ENCODE data around the gene ATG12.

ATG12 gene

DNA sequence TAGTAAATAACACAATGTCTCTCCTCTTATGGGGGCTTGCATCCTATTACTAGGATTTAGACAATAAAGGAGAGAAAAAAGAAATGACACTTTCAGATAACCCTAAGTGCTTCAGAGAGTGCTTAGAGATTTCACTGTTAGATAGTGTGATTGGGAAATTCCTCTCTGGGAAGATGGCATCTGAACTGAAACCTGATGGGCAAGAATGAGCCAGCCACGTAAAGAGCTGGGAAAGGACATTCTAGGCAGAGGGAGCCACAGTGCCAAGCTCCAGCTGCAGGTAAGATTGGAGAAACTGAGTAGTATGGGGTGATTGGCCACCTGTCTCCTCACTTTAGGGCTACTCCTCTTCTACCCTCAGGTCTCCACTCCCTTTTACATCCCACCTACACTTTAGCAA, 39.4 kb downstream of the ATG12 start:
- DNase-seq, result no peak

DNA sequence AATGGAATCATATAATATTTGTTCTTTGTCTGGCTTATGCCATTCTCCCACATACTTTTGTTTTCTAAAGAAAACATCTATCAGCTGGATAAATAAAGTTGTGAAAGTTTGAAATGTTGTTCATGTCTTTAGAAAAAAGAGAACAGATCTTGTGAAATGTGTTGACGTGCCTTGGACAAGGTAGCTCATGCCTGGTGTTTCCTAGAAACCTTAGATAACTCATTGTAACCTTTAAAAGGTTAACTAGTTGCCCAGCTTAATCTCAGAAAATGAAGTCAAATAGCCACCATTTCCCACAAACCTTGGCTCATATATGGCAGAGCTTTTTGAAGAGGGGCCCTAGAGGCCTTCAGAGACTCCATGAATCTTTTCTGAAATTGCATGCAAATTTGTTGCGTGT, 40.2 kb downstream of the ATG12 start:
- no peak for DNase-seq

DNA sequence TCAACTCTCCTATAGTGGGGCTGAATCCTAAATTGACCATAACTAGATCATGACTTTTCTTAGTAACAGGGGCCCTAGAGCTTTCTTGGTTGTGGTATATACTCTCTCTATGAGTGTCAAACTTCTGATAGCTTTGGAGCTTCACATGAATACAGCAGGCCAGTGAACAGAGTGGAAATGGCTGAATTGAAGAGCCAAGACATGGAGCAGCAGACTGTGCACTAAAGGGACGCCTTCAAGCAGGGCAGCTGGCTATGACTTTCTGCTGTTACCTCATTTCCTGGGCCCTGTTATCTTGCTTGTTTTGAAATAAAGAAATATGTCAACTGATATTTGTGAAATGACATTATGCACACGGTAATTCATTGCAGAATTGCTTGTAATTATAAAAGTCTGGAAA, 41.3 kb downstream of the ATG12 start:
- DNase-seq, result no peak

DNA sequence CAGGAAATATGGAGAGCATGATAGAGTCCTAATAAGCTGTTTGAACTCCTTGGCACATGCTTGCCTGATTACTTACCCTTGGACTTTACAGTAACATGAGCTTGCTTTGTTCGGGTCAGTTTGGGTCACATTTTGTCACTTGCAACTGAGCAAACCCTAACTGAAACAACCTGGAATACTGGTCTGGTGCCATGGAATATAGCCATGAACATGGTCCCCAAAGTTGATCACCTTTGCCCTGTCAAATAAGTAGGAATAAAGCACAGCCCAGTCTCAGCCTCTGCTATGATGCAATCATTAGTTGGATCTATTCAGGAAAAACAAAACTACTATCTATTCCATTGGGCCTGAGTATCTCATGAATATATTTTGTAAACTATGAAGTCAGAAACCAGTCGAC, 43.1 kb downstream of the ATG12 start:
- no peak for DNase-seq

DNA sequence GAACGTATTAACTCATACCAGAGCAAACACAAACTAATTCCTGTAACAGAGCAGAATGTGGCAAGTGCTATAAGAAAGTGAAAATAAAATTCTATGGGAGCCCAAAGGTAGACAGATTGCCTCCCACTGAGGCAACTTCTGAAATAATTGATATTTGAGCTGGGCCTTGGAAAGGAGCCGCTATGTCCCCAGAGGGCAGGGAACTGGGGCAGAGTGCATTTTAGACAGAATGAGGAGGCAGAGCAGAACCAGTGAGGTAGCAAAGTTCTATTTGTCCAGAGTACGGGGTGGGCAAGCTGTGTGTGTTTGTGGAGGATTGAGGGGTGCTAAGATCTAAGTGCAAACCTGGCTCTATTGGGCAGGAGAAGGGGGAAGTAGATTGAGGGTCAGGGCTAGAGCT, 44.7 kb downstream of the ATG12 start:
- no peak for DNase-seq

DNA sequence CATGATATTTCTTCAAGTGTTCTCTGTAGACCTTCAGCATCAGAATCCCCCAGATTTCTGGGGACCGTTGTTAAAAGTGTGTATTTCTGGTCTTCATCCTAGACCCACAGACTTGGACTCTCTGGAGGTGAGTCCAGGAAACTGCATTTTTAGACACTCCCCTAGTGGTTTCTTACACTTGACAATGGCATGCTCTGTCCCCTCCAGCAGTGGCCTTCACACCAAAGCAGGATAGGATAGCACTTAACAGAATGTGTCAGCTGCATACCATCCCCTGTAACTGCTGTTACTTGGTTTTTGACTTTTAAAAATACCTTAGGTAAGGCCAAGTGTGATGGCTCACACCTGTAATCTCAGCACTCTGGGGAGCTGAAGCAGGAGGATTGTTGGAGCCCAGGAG, 45.7 kb downstream of the ATG12 start:
- DNase-seq, result no peak

DNA sequence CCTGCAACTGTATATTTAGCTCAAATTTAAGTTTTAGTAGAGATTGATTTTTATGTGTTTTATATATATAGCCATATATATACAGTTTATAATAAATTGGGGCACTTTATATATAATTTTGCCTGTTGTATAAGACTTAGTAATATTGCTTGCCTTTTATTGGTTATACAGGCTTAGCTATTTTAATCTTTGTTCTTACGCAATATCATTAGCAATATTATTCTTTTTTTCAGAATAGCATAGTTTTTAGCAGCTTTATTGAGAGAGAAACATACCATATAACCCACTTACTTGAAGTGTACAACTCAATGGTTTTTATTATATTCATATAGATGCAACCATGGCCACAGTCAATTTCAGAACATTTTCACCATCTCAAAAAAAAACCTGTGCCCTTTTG, 52.9 kb downstream of the ATG12 start:
- no peak for DNase-seq

DNA sequence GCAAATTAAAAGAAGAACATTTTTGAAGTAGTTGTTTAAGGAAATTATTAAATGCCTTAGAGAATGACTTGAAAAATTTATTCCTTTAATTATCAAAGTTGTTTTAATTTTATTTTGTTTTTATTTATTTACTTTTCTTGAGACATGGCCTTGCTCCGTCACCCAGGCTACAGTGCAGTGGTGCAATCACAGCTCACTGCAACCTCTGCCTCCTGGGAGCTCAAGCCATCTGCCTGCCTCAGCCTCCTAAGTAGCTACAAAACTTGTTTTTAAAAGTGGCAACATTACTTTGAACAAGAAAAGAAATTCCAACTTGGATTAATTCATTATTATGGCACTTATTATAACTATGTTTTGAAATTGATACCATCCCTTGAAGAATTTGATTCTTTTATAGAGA, 53.9 kb downstream of the ATG12 start:
- no peak for DNase-seq

DNA sequence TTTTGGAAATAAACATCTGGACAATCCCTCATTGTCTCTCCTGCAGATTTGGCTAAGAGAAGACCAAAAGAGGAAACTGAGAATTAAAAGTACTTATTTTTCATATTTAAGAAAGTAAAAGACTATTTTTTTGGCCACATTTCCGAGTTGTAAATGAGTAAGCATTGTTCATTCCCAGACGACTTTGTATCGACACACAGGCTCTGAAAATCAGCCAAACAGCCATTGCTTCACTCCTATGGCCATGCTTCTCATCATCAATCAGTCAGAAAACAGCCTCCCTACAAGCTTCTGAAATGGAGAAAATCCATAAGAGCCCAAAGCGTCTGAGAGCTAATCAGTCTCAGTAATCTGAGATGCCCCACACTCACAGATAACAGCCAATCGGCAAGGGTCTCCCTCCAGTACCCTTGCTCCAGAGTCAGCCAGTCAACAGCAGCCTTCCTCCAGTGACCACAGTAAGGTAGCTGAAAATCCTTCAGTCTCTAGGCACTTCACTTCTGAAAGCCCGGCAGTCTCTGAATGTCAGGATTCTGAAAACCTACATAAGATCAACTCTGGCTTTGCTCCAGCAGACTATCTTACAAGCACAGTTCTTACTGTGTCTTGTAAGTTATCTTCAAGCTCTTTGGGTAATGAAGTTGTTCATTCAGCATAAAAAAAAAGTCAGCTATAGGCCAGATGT, 55.8 kb downstream of the ATG12 start:
- DNase-seq, result no peak

DNA sequence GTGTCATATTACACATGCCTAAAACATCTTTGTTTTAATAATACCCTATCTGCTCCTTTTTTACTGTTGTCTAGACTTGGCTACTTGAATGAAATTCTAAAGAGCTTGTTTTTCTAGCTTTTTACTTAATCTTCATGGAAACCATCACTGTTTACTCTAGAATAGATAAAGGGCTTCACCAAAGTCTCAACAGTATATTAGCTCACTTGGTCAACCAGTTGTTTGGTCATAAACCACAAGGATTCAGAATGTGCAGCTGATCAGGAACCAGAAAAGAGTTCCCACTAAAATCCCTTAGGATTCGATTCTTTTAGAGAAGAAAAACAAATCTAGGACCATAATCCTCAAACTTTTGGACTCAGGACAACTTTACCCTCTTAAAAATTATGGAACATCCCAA, 62.9 kb downstream of the ATG12 start:
- no peak for DNase-seq
